Smooth muscle cell (in vitro differentiated cells): ENCODE results near the gene KRT85. TPM values are rescaled to one million over a fixed set of nuclear protein-coding genes. Genes with fewer than 3 reads are reported as not detected.

Experiments used
- DNase-seq: peaks from one replicate; lab custom pipeline; 2025; ENCODE audit not compliant: unreplicated experiment; lab: John Stamatoyannopoulos, UW
- H2AFZ ChIP-seq: fragments of 200-600 bp; sonication (generic); 2 replicates; pipeline ENCODE4 v1.6.0; 2016; ENCODE audit warnings: antibody characterized with exemption, low read depth, mild to moderate bottlenecking
- H3F3A ChIP-seq: fragments of 200-600 bp; sonication (generic); 2 replicates; pipeline ENCODE4 v1.6.0; 2017; ENCODE audit warnings: antibody characterized with exemption, low read depth
- H3K27ac ChIP-seq: fragments of 200-600 bp; sonication (generic); 2 replicates; pipeline ENCODE4 v1.5.1; 2016; ENCODE audit warnings: low read depth, mild to moderate bottlenecking
- H3K27me3 ChIP-seq: fragments of 200-600 bp; sonication (generic); 2 replicates; pipeline ENCODE4 v1.6.1; 2016; ENCODE audit warnings: low read depth, mild to moderate bottlenecking
- H3K36me3 ChIP-seq: fragments of 200-600 bp; sonication (generic); 2 replicates; pipeline ENCODE4 v1.5.1; 2016; ENCODE audit warnings: low read depth
- H3K4me1 ChIP-seq: fragments of 200-600 bp; sonication (generic); 2 replicates; pipeline ENCODE4 v1.5.1; 2016; ENCODE audit warnings: low read depth
- H3K4me2 ChIP-seq: fragments of 200-600 bp; sonication (generic); 2 replicates; pipeline ENCODE4 v1.6.0; 2016; ENCODE audit warnings: mild to moderate bottlenecking
- H3K4me3 ChIP-seq: fragments of 200-600 bp; sonication (generic); 2 replicates; pipeline ENCODE4 v1.5.1; 2016; ENCODE audit warnings: mild to moderate bottlenecking
- H3K79me2 ChIP-seq: fragments of 200-600 bp; sonication (generic); 2 replicates; pipeline ENCODE4 v1.6.0; 2016; ENCODE audit warnings: low read depth, mild to moderate bottlenecking
- H3K9ac ChIP-seq: fragments of 200-600 bp; sonication (generic); 2 replicates; pipeline ENCODE4 v1.6.0; 2016; ENCODE audit warnings: low read depth
- H3K9me3 ChIP-seq: fragments of 200-600 bp; sonication (generic); replicated peaks from 2 replicates; pipeline ENCODE4 v1.5.1; 2016; ENCODE audit warnings: low read depth
- H4K20me1 ChIP-seq: fragments of 200-600 bp; sonication (generic); 2 replicates; pipeline ENCODE4 v1.6.0; 2016; ENCODE audit warnings: low read depth
- WGBS: methylation state at CpG from one replicate; pipeline ENCODE4 v1.1.7; 2016; ENCODE audit warnings: low lambda C conversion rate; 5-methylcytosine and 5-hydroxymethylcytosine counted together
- polyA plus RNA-seq: library from polyadenylated mRNA; unstranded; fragments of >200 nt; fragmentation: Nextera tagmentation; extraction: Ambion mirVana; gene quantifications from 2 replicates; pipeline ENCODE4 v1.2.1, GENCODE V29; 2016
- total RNA-seq: library from RNA; depleted of rRNA; stranded (reverse); fragments of >200 nt; gene quantifications from 2 replicates; pipeline ENCODE4 v1.2.3, GENCODE V29; 2014
- TF ChIP-seq, protein P1 (sequence below): fragments of 200-600 bp; sonication (generic); IDR thresholded peaks from 2 replicates; pipeline ENCODE4 v1.5.1; 2017; ENCODE audit warnings: borderline replicate concordance, mild to moderate bottlenecking, antibody characterized with exemption; ENCODE audit not compliant: insufficient read depth, poor library complexity, severe bottlenecking

The KRT85 gene
- total and polyA plus RNA-seq, 2 experiments from 2014 or later, result not detected

GRCh38 chr12:52343550-52343949 lies 23.7 kb downstream of the KRT85 start:
- no peak overlapping the region for H3K4me3 ChIP-seq
- no peak overlapping the region for H3K27ac ChIP-seq
- H2AFZ ChIP-seq, result no peak overlapping the region
- DNase-seq, result no peak
- no peaks in the 10 kb centered on the region for H4K20me1 ChIP-seq
- no peaks in the 10 kb centered on the region for H3K4me1 ChIP-seq
- no peak overlapping the region for H3K9ac ChIP-seq
- H3K79me2 ChIP-seq, result no peaks in the 10 kb centered on the region
- WGBS, result 50% methylated on average over 2 of the region's 2 CpGs
- no peak overlapping the region for H3K4me2 ChIP-seq
- no peaks in the 10 kb centered on the region for H3F3A ChIP-seq
- TF ChIP-seq, protein P1, sequence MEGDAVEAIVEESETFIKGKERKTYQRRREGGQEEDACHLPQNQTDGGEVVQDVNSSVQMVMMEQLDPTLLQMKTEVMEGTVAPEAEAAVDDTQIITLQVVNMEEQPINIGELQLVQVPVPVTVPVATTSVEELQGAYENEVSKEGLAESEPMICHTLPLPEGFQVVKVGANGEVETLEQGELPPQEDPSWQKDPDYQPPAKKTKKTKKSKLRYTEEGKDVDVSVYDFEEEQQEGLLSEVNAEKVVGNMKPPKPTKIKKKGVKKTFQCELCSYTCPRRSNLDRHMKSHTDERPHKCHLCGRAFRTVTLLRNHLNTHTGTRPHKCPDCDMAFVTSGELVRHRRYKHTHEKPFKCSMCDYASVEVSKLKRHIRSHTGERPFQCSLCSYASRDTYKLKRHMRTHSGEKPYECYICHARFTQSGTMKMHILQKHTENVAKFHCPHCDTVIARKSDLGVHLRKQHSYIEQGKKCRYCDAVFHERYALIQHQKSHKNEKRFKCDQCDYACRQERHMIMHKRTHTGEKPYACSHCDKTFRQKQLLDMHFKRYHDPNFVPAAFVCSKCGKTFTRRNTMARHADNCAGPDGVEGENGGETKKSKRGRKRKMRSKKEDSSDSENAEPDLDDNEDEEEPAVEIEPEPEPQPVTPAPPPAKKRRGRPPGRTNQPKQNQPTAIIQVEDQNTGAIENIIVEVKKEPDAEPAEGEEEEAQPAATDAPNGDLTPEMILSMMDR, result no peak
- H3K36me3 ChIP-seq, result no peaks in the 10 kb centered on the region
- peaks cover 10% of the 10 kb centered on the region for H3K27me3 ChIP-seq
- no peaks in the 10 kb centered on the region for H3K9me3 ChIP-seq

DNA sequence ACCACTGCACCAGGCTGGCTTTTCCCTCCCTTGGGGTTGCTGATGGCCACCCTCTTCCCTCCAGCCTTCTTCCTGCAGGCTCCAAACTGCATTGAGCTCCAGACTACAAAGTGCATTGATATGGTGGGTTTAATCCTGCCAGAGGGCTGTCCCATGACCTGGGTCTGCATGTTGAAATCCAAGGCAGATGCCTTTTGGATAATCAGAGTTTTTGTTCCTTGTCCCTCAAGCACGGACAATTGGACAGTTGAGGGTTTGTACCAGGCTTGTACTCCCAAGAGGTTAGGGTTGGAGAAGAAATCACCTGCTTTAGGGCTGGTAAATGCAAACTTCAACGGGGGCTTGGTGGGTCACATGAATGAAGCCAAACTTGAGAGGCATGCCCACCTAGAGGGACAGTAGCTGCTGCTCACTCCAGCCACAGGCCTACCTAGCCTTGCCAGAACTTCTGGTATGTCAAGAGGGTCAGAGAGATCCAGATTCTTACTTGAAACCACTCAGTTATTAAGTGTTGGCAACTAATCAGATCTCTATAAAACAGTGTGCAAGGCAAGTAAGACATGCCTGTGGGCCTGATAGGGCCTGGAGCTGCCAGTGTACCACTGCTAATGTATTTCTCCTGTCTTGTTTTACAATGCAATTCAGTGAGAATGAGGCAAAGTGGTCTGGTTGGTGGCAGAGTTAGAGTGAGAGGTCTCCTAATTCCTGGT lies 24.3 kb downstream of the KRT85 start:
- H3K27me3 ChIP-seq, result peaks cover 10% of the 10 kb centered on the region
- no peaks in the 10 kb centered on the region for H4K20me1 ChIP-seq
- no peak overlapping the region for H3K9ac ChIP-seq
- 88% methylated on average over 2 of the region's 2 CpGs for WGBS
- H3K27ac ChIP-seq, result no peak overlapping the region
- no peaks in the 10 kb centered on the region for H3K4me1 ChIP-seq
- H2AFZ ChIP-seq, result no peak overlapping the region
- no peak overlapping the region for H3K4me2 ChIP-seq
- H3K79me2 ChIP-seq, result no peaks in the 10 kb centered on the region
- H3K9me3 ChIP-seq, result no peaks in the 10 kb centered on the region
- no peak overlapping the region for H3K4me3 ChIP-seq
- no peak for DNase-seq
- H3K36me3 ChIP-seq, result no peaks in the 10 kb centered on the region
- no peaks in the 10 kb centered on the region for H3F3A ChIP-seq
- TF ChIP-seq, protein P1, result no peak

DNA sequence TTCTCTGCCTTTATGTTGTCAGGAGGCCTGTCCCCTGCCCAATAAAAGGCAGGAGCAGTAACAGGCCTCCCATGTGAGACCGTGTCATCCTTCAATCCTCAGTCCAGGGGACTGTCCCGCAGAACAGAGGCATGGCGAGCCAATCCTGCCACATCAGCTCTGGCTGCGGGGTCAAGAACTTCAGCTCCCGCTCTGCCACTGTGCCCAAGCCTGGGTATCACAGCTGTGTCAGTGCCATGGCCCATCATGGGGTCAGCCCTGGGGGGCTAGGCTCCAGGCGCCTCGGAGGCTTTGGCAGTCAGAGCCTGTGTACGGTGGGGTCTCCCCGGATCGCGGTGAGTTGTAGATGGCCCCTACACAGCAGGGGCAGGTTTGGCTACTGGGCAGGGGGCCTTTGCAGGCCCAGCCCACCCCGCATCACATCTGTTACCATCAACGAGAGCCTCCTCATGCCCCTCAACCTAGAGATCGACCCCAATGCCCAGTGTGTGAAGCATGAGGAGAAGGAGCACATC lies 26.2 kb downstream of the KRT85 start:
- no peaks in the 10 kb centered on the region for H3F3A ChIP-seq
- no peak overlapping the region for H3K4me2 ChIP-seq
- H3K9me3 ChIP-seq, result no peaks in the 10 kb centered on the region
- no peaks in the 10 kb centered on the region for H3K4me1 ChIP-seq
- no peaks in the 10 kb centered on the region for H4K20me1 ChIP-seq
- H3K79me2 ChIP-seq, result no peaks in the 10 kb centered on the region
- no peak overlapping the region for H2AFZ ChIP-seq
- no peaks in the 10 kb centered on the region for H3K36me3 ChIP-seq
- H3K27me3 ChIP-seq, result peaks cover 10% of the 10 kb centered on the region
- TF ChIP-seq, protein P1, result no peak
- WGBS, result 92% methylated on average over 14 of the region's 14 CpGs
- DNase-seq, result no peak
- no peak overlapping the region for H3K9ac ChIP-seq
- H3K4me3 ChIP-seq, result no peak overlapping the region
- H3K27ac ChIP-seq, result no peak overlapping the region
